HG03045 (cell line): ENCODE data around the gene CTSV.
A peak's percentile ranks its signal among the peaks of the same experiment; 100 is the strongest.
"Not testable (repeated sequence)": the region's sequence is repeated elsewhere in the genome, so short reads cannot be mapped to it uniquely, and the experiment has no call there.

Experiments used
- ATAC-seq: cut with Tn5 transposase; IDR thresholded peaks from one replicate; pipeline ENCODE4 v1.9.1; 2021; ENCODE audit warnings: mild to moderate bottlenecking, moderate library complexity; ENCODE audit not compliant: unreplicated experiment

The CTSV gene

DNA sequence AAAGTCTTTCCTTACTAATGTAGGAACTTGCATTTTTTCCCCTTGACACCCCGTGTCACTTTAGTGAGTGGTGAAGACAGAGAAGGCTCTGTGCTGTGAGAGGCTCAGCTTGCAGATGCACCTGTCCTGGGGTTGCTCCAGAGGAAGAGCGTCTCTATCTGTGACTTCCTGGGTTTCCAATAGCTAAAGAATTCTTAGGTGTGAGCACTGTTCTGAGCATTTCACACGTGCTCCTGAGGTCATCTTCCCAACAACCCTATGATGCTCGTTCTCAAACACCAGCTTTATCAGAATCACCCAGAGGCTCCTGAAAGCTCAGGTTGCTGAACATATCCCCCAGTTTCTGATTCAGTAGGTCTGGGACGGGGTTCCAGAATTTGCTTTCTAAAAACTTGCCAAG is 6.4 kb upstream of the CTSV start:
- ATAC-seq, result no peak

DNA sequence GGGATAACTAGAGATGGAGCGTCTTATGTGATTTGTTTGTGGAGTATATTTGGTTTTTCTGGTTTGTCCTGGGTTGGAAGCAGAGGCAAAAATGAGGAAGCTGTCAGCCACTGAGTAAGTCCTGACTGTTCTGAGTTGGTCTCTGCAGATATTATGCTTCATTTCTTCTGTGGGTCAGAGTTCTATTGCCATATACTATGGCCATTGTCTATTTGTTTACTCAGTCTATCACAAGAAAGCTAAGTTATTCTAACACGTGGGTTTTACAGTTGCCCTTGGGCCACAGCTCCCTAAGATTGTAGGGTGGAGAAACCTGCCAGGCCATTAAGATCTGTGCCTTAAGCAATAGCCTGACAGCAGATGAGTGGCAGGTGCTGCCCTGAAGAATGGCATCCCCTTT is 3.0 kb upstream of the CTSV start:
- ATAC-seq, result no peak

DNA sequence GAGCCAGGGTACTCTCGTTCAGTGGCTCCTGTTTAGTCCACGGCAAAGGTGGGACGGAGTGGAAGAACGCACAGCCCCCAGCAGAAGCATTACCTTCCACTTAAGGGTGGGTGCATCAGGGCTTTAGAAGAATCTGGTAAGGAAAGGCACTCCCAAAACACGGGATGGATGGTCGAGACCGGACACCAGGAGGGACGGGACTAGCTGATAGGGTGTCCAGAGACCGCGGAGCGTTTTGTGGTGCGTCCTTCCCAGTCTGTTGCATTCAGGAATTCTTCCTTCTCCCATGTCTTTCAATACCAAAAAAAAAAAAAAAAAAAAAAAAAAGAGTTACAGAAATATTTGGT is 545 bp upstream of the CTSV start:
- no peak for ATAC-seq

DNA sequence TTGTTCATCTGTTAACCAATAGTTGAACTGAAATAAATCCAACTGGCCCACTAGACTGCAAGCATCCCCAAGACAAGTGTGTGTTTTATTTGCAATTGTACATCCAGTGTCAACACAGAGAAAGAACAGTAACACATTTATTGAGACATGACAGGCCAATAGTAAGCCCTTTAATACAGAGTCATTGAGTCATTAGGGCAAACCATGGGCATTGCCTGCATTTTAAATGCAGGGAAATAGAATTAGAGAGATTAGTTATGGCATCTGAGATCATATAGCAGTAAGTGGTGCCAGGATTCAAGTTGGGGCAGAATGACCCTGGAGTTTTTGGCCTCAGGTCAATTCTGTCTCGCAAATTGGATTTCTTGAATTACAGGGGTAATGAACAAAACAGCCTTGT is 15.4 kb downstream of the CTSV start:
- not testable (repeated sequence) for ATAC-seq

DNA sequence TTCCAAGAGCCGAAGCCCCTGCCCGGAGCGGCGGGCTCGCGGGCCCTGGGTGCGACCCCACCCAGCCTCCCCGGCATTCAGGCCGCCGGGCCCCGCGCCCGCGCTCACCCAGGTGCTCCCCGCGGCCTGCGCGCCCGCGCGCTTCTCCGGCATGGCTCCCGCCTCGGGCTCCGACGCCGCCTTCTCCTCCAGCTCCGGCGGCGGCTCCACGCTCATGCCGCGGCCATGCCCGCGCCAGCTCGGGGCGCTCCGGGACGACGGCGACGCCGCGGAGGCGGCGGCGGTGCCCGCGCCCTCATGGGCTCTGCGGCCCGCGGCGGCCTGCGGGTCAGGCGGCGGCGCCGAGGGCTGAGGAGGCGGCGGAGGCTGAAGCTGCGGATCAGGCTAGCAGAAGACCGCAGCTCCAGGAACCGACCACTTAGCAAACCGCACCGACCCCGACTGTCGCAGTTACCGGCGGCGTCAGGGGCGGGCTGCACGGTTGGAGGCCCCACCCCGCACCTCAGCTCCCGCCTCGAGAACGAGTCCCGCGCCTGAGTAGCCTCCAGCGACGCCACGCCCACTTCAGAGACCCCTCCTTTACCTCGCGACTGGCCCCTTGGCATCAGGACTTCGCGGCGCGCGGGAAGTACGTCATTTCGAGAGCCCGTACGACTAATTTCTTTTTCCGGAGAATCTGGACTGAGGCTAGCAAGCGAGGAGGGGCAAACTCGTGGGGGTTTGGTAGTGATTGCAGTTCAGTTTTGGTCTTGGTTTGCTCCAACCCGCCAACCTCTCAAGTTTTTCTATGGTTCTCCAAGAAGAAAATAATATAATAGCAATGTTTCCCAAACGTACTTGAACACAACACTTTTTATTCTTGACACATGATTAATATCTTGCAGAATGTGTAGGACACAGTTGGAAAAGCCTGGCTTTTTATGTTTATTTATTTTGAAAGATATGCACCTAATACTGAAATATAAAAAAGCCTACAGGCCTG is 25.5 kb downstream of the CTSV start:
- peak; percentile 87 for ATAC-seq

DNA sequence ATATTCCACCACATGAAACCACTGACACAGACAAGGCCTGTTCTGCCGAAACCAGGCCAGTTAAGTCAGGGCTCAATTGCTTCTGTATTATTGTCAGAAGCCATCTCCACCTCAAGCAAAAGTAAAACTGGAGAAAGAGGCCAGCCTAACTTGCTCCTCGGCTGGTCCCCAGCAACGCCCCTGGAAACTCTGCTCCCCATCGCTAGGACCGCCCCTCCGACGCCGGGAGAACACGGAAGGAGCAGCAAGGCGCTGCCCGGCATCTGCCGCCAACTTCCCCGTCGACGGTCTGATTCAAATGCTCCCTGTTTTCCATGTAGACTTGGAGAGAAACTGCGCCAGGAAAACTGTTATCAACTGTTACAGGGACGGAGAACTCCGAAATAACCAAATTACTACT is 26.3 kb downstream of the CTSV start:
- peak; percentile 78 for ATAC-seq

DNA sequence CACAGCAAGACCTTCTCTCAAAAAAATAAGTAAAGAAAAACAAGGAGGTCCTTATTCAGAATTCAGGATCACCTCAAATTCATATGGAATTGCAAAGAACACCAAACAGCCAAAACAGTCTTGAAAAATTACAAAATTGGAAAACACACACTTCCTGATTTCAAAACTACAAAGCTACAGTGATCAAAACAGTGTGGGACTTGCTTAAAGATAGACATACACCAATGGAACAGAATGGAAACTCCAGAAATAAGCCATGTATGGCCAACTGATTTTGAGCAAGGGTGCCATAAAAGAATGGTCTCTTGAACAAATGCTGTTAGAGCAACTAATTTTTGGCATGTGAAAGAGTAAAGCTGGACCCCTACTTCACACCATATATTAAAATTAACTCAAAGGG is 36.7 kb downstream of the CTSV start:
- not testable (repeated sequence) for ATAC-seq

DNA sequence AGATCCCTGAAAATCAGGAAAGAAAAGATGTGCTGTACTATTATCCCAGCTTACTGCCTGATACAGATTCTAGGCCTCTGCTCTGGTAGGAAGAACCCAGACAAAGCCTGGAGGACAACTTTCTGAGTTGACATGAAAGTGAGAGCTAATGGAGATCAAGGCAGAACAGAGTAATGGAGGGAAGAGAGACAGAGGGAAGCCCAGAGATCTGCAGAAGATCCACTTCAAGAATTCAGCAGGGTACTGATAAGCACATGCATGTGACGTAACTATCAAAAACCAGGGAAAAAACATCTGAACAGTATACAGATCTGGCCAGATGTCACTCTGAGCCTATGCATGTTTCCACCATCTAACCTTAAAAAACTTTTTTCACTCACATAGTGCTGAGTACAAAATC is 37.6 kb downstream of the CTSV start:
- ATAC-seq, result not testable (repeated sequence)

DNA sequence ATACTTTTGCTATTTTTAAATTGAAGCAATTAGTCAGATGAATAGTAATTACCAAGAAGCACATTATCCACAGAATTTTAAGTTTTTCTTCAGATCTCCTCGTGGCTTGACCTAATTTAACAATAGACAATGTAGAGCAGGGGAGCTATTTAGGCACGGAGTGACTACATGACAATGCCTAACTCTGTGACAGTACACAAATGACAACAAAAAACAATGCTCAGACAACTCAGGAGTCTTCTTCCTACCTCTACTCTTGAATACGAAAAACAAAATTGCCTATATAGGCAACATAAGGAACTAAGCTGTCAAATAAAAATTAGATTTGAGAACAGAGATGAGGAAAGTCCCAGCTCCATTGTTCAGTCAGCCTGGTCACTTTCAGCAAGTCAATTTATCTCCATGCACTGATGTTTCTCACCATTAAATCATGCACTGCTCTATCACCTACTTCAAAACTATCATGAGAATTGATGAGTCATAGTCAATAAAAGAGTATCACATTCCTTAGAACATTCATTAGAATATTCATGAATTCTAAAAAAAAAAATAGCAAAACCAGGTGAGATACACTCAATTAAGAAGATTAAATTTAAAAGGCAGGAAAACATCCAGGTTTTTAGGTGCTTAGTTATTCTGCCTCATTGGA is 38.7 kb downstream of the CTSV start:
- not testable (repeated sequence) for ATAC-seq

DNA sequence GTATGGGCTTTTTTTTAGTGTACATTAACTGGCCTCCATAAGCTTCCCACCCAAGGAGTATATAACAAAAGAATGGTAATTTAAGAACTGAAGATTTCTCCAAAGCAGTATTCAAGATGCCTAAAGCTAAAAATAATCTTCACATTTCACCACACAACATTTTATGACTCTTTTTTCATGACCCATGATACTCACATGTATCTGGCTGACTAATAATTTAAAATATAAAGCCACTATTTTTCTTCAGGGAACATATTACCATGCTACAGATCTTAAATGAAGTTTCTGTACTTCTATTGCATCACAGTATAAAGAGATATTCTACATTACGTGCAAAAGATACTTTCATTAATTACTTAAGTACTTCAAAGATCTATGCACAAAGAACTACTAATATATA is 39.2 kb downstream of the CTSV start:
- ATAC-seq, result not testable (repeated sequence)

DNA sequence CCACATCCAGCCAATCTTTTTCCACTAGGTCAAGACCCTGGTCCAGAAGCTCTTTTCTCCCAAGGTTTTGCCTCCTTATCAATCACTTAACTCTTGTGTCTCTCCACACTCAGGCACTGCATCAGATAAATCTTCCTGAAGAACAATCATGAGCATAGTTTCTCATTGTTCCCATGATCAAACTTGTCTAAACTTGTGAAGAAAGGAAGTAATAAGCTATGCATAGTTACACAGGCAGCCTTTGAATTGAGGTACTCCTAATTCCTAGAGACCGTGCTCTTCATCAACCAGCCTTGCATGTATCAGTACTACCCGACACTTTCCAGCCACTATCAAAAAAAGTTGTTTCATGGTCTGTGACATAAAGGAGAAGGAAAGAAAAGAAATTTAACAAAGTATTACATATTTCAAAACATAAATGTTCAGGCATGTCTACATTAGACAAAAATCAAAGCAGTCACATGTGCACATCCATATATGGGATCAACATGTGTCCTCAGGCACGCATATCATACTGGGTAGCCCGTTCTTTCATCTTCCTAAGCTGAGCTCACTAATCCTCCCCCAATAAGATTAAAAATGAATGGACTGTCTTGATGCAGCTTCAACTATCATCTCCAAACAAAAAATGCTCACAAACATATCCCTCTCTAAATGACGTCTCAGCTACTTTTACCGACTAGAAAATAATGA is 41.8 kb downstream of the CTSV start:
- ATAC-seq, result not testable (repeated sequence)

DNA sequence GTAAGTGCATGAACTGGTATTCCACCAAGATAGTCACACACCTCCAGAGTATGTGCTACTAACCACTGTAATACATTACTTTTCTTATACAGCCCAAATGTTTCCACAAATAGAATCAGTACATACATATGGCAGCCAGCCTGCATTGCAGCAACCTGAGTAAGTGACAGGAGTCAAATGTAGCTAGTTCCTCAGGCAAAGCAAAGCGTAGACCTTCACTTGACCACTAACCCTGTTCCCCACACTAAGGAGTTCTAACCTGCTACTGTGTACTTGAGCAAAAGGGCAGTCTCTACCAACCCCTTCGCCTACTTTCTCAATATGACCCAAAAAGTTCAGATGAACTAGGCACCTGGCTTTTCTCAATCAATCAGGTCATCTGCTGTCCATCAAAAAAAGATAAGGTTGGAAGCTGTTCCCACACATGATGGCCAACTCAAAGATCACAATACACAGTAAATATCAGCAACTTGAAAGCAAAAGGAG is 44.4 kb downstream of the CTSV start:
- ATAC-seq, result not testable (repeated sequence)

DNA sequence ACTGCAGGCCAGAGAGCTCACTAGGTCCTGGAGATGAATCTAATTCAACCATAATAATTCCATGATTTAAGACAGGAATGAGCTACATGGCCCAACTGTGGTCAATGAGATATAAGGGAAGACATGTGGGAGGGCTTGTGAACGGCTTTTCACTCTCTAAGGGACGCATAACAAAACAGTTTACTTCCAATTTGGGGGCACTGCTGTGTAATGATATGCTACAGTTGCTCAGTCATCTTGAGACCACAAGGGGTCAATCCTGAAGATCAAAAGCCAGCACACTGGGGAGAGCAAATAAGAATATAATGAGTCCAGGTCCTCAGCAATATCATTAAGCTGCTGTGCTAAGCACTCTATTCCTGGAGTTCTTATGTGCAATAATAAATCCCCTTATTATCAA is 46.6 kb downstream of the CTSV start:
- not testable (repeated sequence) for ATAC-seq

DNA sequence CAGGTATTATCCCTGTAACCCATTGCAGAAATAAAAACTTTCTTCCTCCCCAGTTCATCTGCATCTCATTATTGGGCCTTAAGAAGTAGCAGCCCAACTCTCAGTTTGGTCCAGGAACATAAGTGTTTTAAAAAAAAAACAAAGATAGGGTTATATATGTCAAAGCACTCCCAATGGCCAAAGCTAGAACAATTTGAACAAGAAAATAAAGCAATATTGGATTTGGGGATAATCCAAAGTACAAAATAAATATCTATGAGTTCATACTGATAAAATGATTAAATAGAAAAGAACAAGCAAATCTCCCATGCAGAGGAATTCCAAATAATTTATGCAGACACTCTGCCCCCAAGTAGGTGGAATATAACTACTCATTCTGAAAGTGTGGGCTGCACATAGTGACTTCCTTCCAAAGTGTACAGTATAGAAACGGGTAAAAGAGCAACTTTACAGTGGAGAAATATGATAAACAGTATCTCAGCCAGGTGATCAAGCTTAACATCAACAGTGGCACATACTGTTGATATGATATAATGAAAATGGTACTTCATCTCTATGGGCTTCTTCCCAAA is 49.1 kb downstream of the CTSV start:
- ATAC-seq, result not testable (repeated sequence)

DNA sequence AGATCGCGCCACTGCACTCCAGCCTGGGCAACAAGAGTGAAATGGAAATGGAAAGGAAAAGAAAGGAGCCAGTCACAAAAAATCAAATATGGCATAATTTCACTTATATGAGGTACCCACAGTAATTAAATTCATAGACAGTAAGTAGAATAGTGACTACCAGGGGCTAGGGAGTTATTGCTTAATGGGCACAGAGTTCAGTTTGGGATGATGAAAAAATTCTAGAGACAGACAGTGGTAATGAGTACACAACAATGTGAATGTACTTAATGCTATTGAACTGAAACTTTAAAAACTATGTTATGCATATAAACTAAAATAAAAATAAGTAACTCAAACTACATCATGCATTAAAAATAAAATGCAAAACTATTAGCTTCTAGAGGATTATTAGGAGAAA is 54.1 kb downstream of the CTSV start:
- ATAC-seq, result not testable (repeated sequence)

DNA sequence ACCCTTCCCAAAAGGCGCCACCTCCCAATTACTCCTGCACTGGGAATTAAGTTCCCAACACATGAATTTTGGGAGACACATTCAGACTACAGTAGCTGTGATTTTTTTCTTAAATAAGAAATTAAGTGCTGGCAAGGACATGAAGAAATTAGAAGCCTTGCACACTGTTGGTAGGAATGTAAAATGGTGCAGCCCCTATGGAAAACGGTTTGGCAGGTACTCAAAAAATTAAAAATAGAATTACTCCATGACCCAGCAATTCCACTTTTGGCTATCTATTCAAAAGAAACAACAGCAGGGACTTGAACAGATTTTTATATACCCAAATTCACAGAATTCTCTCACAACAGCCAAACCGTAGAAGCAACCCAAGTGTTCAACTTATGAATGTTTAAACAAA is 54.8 kb downstream of the CTSV start:
- ATAC-seq, result not testable (repeated sequence)

DNA sequence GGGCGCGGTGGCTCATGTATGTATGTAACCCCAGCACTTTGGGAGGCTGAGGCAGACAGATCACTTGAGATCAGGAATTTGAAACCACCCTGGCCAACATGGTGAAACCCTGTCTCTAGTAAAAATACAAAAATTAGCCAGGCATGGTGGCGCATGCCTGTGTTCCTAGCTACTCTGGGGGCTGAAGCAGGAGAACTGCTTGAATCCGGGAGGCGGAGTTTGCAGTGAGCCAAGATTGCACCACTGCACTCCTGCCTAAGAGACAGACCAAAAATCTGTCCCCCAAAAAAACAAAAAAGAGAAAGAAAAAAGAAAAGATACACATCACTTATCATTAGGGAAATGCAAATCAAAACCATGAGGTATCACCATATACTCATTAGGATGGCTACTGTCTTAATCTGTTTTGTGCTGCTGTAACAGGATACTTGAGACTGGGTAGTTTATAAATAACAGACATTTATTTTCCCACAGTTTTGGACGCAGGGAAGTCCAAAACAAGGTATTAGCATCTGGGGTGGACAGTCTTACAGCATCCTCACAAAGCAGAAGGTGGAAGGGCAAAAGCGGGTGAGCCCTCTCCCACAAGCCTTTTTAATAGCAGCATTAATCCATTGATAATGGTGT is 55.3 kb downstream of the CTSV start:
- not testable (repeated sequence) for ATAC-seq
